Measurements from ENCODE around the gene PAWR. TPM values are rescaled to one million over a fixed set of nuclear protein-coding genes. Genes with fewer than 3 reads are reported as not detected.

Gene PAWR
- total and polyA plus RNA-seq, 9 of the 15 experiments (the other 6 are each of a cell fraction or from before 2014, with no cell fraction given): 0.82 TPM; not detected in 8

DNA sequence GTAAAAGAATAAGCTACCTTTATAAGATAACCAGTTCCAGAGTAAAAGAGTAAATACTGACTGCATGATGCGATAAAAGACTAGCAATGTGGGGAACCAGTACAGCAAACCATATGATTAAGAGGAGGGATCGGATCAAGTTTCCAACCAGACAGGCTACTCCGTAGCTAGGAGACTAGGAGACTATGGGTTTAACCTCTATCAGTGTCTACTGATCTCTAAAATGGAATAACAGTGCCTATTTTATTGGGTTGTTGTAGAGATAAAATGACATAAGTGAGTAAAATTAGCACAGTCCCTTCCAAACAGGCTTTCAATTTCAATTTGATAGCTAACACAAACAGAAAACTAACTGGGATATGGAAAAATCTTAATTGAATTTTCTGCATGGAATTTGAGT lies 76.0 kb downstream of the PAWR start (continued):
- TF ChIP-seq ZNF639 (CRISPR knock-in tag; conservative IDR thresholded peaks at IDR 0.05 in 1 of 2, IDR thresholded peaks at IDR 0.05 in 1 of 2) (no peak), ZNF655 (CRISPR knock-in tag; IDR thresholded peaks at IDR 0.05) (no peak), CTCF (IDR thresholded peaks at IDR 0.05 in 2 of 3, conservative IDR thresholded peaks at IDR 0.05 in 1 of 3; ENCODE audit: insufficient read depth in 2 of 3, low read depth in 1 of 3, low read length in 3 of 3) (no peak)
- TF ChIP-seq, protein P1, sequence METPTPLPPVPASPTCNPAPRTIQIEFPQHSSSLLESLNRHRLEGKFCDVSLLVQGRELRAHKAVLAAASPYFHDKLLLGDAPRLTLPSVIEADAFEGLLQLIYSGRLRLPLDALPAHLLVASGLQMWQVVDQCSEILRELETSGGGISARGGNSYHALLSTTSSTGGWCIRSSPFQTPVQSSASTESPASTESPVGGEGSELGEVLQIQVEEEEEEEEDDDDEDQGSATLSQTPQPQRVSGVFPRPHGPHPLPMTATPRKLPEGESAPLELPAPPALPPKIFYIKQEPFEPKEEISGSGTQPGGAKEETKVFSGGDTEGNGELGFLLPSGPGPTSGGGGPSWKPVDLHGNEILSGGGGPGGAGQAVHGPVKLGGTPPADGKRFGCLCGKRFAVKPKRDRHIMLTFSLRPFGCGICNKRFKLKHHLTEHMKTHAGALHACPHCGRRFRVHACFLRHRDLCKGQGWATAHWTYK (CRISPR knock-in tag; IDR thresholded peaks at IDR 0.05): no peak

Measured in K562 (cell line).